GM15510 (cell line): ENCODE data around the gene TAF11L3.
"Not testable (repeated sequence)": the region's sequence is repeated elsewhere in the genome, so short reads cannot be mapped to it uniquely, and the experiment has no call there.

Source experiments
- POLR2A ChIP-seq: IDR thresholded peaks from 3 replicates; pipeline ENCODE4 v1.6.1; 2011; ENCODE audit warnings: borderline replicate concordance; ENCODE audit not compliant: insufficient read length; ENCODE audit errors: extremely low read depth

Gene TAF11L3

GRCh38 chr5:17518067-17518466 lies at the start of gene TAF11L3:
TAF11L3 (plus strand) TSS chr5:17518367.
- not testable (repeated sequence) for TF ChIP-seq POLR2A

- no peak for TF ChIP-seq POLR2A
These were observed 48.1 kb upstream of the TAF11L3 start for GRCh38 chr5:17470064-17470463.

- no peak for TF ChIP-seq POLR2A
These were observed 41.1 kb upstream of the TAF11L3 start for GRCh38 chr5:17477043-17477442.

- TF ChIP-seq POLR2A, result no peak
These were observed 40.4 kb upstream of the TAF11L3 start for GRCh38 chr5:17477573-17478265.

- TF ChIP-seq POLR2A, result no peak
These were observed 36.8 kb upstream of the TAF11L3 start for GRCh38 chr5:17481378-17481777.

GRCh38 chr5:17482790-17483189 lies 35.4 kb upstream of the TAF11L3 start:
- TF ChIP-seq POLR2A, result no peak

- no peak for TF ChIP-seq POLR2A
These were observed 31.0 kb upstream of the TAF11L3 start for GRCh38 chr5:17487174-17487512.

GRCh38 chr5:17492770-17493169 lies 25.4 kb upstream of the TAF11L3 start:
- no peak for TF ChIP-seq POLR2A

- TF ChIP-seq POLR2A, result no peak
These were observed 20.7 kb upstream of the TAF11L3 start for GRCh38 chr5:17497446-17497845.

- TF ChIP-seq POLR2A, result not testable (repeated sequence)
These were observed 20.2 kb upstream of the TAF11L3 start, which contains the start of gene TAF11L2 for GRCh38 chr5:17497931-17498330. TAF11L2 (plus strand) TSS chr5:17498231.

GRCh38 chr5:17511775-17512325 lies 6.3 kb upstream of the TAF11L3 start:
- no peak for TF ChIP-seq POLR2A

- TF ChIP-seq POLR2A, result not testable (repeated sequence)
These were observed 3.3 kb downstream of the TAF11L3 start, which contains the start of gene TAF11L4 for GRCh38 chr5:17521501-17521900. TAF11L4 (plus strand) TSS chr5:17521801.

- TF ChIP-seq POLR2A, result not testable (repeated sequence)
These were observed 6.8 kb downstream of the TAF11L3 start, which contains the start of gene TAF11L5 for GRCh38 chr5:17524935-17525334. TAF11L5 (plus strand) TSS chr5:17525235.

GRCh38 chr5:17528369-17528768 lies 10.2 kb downstream of the TAF11L3 start, which contains the start of gene TAF11L6:
TAF11L6 (plus strand) TSS chr5:17528669.
- TF ChIP-seq POLR2A, result not testable (repeated sequence)
